ENCODE data around the gene RND2. TPM values are rescaled to one million over a fixed set of nuclear protein-coding genes. Genes with fewer than 3 reads are reported as not detected.
A peak's percentile ranks its signal among the peaks of the same experiment; 100 is the strongest.

Gene RND2
- total and polyA plus RNA-seq, 2 of the 13 experiments (the other 11 are each of a cell fraction or from before 2014, with no cell fraction given) = 0.05 to 0.11 TPM

GRCh38 chr17:42979511-42980273, 45.3 kb upstream of the RND2 start, which contains the start of gene PTGES3L (continued):
- TF ChIP-seq ZNF597 (CRISPR knock-in tag; IDR thresholded peaks at IDR 0.05) (no peak), ZBTB14 (CRISPR knock-in tag; IDR thresholded peaks at IDR 0.05) (no peak), SALL2 (CRISPR knock-in tag; IDR thresholded peaks at IDR 0.05) (no peak), ZNF616 (CRISPR knock-in tag; IDR thresholded peaks at IDR 0.05; ENCODE audit: low read depth) (no peak), POGZ (CRISPR knock-in tag; IDR thresholded peaks at IDR 0.05) (no peak), SRSF9 (IDR thresholded peaks at IDR 0.05; ENCODE audit: borderline replicate concordance, insufficient read depth, low read depth, low read length, poor library complexity, severe bottlenecking) (no peak), FOSL1 (CRISPR knock-in tag; IDR thresholded peaks at IDR 0.05; ENCODE audit: borderline replicate concordance) (no peak), KLF12 (CRISPR knock-in tag; IDR thresholded peaks at IDR 0.05; ENCODE audit: borderline replicate concordance) (no peak), SKI (IDR thresholded peaks at IDR 0.05; ENCODE audit: partially characterized antibody) (no peak), MIER3 (CRISPR knock-in tag; IDR thresholded peaks at IDR 0.05; ENCODE audit: borderline replicate concordance) (no peak), SMARCC2 (IDR thresholded peaks at IDR 0.05) (no peak), RARG (CRISPR knock-in tag; IDR thresholded peaks at IDR 0.05; ENCODE audit: low read depth) (no peak), NCOR1 (IDR thresholded peaks at IDR 0.05; ENCODE audit: borderline replicate concordance, low read length) (no peak), ZNF768 (CRISPR knock-in tag; IDR thresholded peaks at IDR 0.05) (no peak)
- TF ChIP-seq, protein P1, sequence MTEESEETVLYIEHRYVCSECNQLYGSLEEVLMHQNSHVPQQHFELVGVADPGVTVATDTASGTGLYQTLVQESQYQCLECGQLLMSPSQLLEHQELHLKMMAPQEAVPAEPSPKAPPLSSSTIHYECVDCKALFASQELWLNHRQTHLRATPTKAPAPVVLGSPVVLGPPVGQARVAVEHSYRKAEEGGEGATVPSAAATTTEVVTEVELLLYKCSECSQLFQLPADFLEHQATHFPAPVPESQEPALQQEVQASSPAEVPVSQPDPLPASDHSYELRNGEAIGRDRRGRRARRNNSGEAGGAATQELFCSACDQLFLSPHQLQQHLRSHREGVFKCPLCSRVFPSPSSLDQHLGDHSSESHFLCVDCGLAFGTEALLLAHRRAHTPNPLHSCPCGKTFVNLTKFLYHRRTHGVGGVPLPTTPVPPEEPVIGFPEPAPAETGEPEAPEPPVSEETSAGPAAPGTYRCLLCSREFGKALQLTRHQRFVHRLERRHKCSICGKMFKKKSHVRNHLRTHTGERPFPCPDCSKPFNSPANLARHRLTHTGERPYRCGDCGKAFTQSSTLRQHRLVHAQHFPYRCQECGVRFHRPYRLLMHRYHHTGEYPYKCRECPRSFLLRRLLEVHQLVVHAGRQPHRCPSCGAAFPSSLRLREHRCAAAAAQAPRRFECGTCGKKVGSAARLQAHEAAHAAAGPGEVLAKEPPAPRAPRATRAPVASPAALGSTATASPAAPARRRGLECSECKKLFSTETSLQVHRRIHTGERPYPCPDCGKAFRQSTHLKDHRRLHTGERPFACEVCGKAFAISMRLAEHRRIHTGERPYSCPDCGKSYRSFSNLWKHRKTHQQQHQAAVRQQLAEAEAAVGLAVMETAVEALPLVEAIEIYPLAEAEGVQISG (CRISPR knock-in tag; IDR thresholded peaks at IDR 0.05) = no peak
- TF ChIP-seq, protein P2, sequence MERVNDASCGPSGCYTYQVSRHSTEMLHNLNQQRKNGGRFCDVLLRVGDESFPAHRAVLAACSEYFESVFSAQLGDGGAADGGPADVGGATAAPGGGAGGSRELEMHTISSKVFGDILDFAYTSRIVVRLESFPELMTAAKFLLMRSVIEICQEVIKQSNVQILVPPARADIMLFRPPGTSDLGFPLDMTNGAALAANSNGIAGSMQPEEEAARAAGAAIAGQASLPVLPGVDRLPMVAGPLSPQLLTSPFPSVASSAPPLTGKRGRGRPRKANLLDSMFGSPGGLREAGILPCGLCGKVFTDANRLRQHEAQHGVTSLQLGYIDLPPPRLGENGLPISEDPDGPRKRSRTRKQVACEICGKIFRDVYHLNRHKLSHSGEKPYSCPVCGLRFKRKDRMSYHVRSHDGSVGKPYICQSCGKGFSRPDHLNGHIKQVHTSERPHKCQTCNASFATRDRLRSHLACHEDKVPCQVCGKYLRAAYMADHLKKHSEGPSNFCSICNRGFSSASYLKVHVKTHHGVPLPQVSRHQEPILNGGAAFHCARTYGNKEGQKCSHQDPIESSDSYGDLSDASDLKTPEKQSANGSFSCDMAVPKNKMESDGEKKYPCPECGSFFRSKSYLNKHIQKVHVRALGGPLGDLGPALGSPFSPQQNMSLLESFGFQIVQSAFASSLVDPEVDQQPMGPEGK (CRISPR knock-in tag; IDR thresholded peaks at IDR 0.05) = peak; percentile 85
- TF ChIP-seq, protein P3, sequence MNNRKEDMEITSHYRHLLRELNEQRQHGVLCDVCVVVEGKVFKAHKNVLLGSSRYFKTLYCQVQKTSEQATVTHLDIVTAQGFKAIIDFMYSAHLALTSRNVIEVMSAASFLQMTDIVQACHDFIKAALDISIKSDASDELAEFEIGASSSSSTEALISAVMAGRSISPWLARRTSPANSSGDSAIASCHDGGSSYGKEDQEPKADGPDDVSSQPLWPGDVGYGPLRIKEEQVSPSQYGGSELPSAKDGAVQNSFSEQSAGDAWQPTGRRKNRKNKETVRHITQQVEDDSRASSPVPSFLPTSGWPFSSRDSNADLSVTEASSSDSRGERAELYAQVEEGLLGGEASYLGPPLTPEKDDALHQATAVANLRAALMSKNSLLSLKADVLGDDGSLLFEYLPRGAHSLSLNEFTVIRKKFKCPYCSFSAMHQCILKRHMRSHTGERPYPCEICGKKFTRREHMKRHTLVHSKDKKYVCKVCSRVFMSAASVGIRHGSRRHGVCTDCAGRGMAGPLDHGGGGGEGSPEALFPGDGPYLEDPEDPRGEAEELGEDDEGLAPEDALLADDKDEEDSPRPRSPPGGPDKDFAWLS (CRISPR knock-in tag; IDR thresholded peaks at IDR 0.05; ENCODE audit: borderline replicate concordance) = no peak

All from HepG2 (cell line).